Measurements from ENCODE around the gene SLX4IP. TPM values are rescaled to one million over a fixed set of nuclear protein-coding genes. Genes with fewer than 3 reads are reported as not detected.

SLX4IP gene
- total RNA-seq, 6 experiments from 2014 or later = 4.1 to 4.8 (median 4.5) TPM

- Mint-ChIP-seq H3K36me3 (ENCODE audit: low read depth) (0 out of 2 replicates have a peak, but pooled peaks cover 3% of the 10 kb centered on the region), H3K27ac (no peak overlapping the region), H3K4me1 (ENCODE audit: low read depth) (peaks cover 42% of the 10 kb centered on the region), H3K27me3 (ENCODE audit: insufficient read depth) (no peaks in the 10 kb centered on the region), H3K4me3 (no peak overlapping the region), H3K9me3 (no peaks in the 10 kb centered on the region)
- no peak for TF ChIP-seq CTCF (IDR thresholded peaks at IDR 0.05)
- DNase-seq = no peak
Observed at GRCh38 chr20:10632721-10633509, 197.8 kb downstream of the SLX4IP start.

GRCh38 chr20:10633718-10634117, 198.6 kb downstream of the SLX4IP start:
- no peak overlapping the region for H3K4me3 Mint-ChIP-seq
- H3K9me3 Mint-ChIP-seq = no peaks in the 10 kb centered on the region
- peaks cover 42% of the 10 kb centered on the region for H3K4me1 Mint-ChIP-seq (ENCODE audit: low read depth)
- H3K27me3 Mint-ChIP-seq (ENCODE audit: insufficient read depth) = no peaks in the 10 kb centered on the region
- DNase-seq = no peak
- TF ChIP-seq CTCF (IDR thresholded peaks at IDR 0.05) = no peak
- H3K36me3 Mint-ChIP-seq (ENCODE audit: low read depth) = 0 out of 2 replicates have a peak, but pooled peaks cover 3% of the 10 kb centered on the region
- H3K27ac Mint-ChIP-seq = no peak overlapping the region

GRCh38 chr20:10634211-10634610, 199.1 kb downstream of the SLX4IP start:
- no peak overlapping the region for H3K4me3 Mint-ChIP-seq
- H3K27me3 Mint-ChIP-seq (ENCODE audit: insufficient read depth) = no peaks in the 10 kb centered on the region
- no peak for DNase-seq
- H3K9me3 Mint-ChIP-seq = no peaks in the 10 kb centered on the region
- peak overlapping the region; percentile 76; the same call in 1 of the 2 replicates for H3K27ac Mint-ChIP-seq
- no peak for TF ChIP-seq CTCF (IDR thresholded peaks at IDR 0.05)
- peaks cover 6% of the 10 kb centered on the region; the same call in 1 of the 2 replicates for H3K36me3 Mint-ChIP-seq (ENCODE audit: low read depth)
- peaks cover 42% of the 10 kb centered on the region for H3K4me1 Mint-ChIP-seq (ENCODE audit: low read depth)

GRCh38 chr20:10634683-10635411, 199.7 kb downstream of the SLX4IP start:
- Mint-ChIP-seq H3K4me3 (peak overlapping the region; percentile 56), H3K4me1 (ENCODE audit: low read depth) (peaks cover 42% of the 10 kb centered on the region), H3K9me3 (no peaks in the 10 kb centered on the region), H3K36me3 (ENCODE audit: low read depth) (peaks cover 12% of the 10 kb centered on the region), H3K27me3 (ENCODE audit: insufficient read depth) (no peaks in the 10 kb centered on the region), H3K27ac (peak overlapping the region; percentile 76)
- no peak for TF ChIP-seq CTCF (IDR thresholded peaks at IDR 0.05)
- peak; percentile 84 for DNase-seq

- no peak for TF ChIP-seq CTCF (IDR thresholded peaks at IDR 0.05)
- Mint-ChIP-seq H3K36me3 (ENCODE audit: low read depth) (peaks cover 15% of the 10 kb centered on the region), H3K9me3 (no peaks in the 10 kb centered on the region), H3K4me3 (peak overlapping the region; percentile 56), H3K27me3 (ENCODE audit: insufficient read depth) (no peaks in the 10 kb centered on the region), H3K27ac (peak overlapping the region; percentile 76), H3K4me1 (ENCODE audit: low read depth) (peaks cover 42% of the 10 kb centered on the region)
- no peak for DNase-seq
Observed at GRCh38 chr20:10635476-10636208, 200.5 kb downstream of the SLX4IP start.

All from HFFc6 (cell line).